ENCODE measurements around the gene ATP10A. TPM values are rescaled to one million over a fixed set of nuclear protein-coding genes. Genes with fewer than 3 reads are reported as not detected.

ATP10A gene
- total RNA-seq, 4 donors from 2014 or later = 8.1 to 36.0 (median 17.9) TPM

- Histone ChIP-seq H3K9me3 (no peaks in the 10 kb centered on the region), H3K27ac (no peak overlapping the region), H3K27me3 (no peaks in the 10 kb centered on the region), H3K4me1 (peaks cover 0 to 24% (median 0%) of the 10 kb centered on the region in 4 donors), H3K36me3 (no peaks in the 10 kb centered on the region), H3K4me3 (no peak overlapping the region)
- 84 to 93% methylated on average over 8 of the region's 8 CpGs for WGBS, 2 donors
- TF ChIP-seq POLR2A (IDR thresholded peaks at IDR 0.05) (no peak), EP300 (IDR thresholded peaks at IDR 0.05) (no peak), CTCF (IDR thresholded peaks at IDR 0.05) (no peak)
- no peak for DNase-seq (ENCODE audit: low spot score in 2 of 2)
These were observed 53.0 kb downstream of the ATP10A start for GRCh38 chr15:25810154-25810553.

- Histone ChIP-seq H3K36me3 (no peaks in the 10 kb centered on the region), H3K4me1 (peaks cover 0 to 17% (median 0%) of the 10 kb centered on the region in 4 donors), H3K9me3 (no peaks in the 10 kb centered on the region), H3K27ac (no peak overlapping the region), H3K4me3 (no peak overlapping the region), H3K27me3 (no peaks in the 10 kb centered on the region)
- WGBS, 2 donors = 40 to 57% methylated on average over 6 of the region's 6 CpGs
- TF ChIP-seq CTCF (IDR thresholded peaks at IDR 0.05) (no peak), POLR2A (IDR thresholded peaks at IDR 0.05) (no peak), EP300 (IDR thresholded peaks at IDR 0.05) (no peak)
- DNase-seq (ENCODE audit: low spot score in 2 of 2) = no peak
These were observed 56.1 kb downstream of the ATP10A start for GRCh38 chr15:25807063-25807462.

- H3K4me1 ChIP-seq = peaks cover 0 to 21% (median 0%) of the 10 kb centered on the region in 4 donors
- H3K27ac ChIP-seq = no peak overlapping the region
- H3K36me3 ChIP-seq = no peaks in the 10 kb centered on the region
- no peaks in the 10 kb centered on the region for H3K9me3 ChIP-seq
- H3K27me3 ChIP-seq = no peaks in the 10 kb centered on the region
- WGBS, 2 donors = 79 to 81% methylated on average over 12 of the region's 12 CpGs
- no peak for DNase-seq (ENCODE audit: low spot score in 2 of 2)
- H3K4me3 ChIP-seq = no peak overlapping the region
- TF ChIP-seq CTCF (IDR thresholded peaks at IDR 0.05) (no peak), POLR2A (IDR thresholded peaks at IDR 0.05) (no peak), EP300 (IDR thresholded peaks at IDR 0.05) (no peak)
These were observed 58.1 kb downstream of the ATP10A start for GRCh38 chr15:25805031-25805430.

- Histone ChIP-seq H3K4me3 (no peak overlapping the region), H3K27me3 (no peaks in the 10 kb centered on the region), H3K27ac (no peak overlapping the region), H3K9me3 (no peaks in the 10 kb centered on the region), H3K36me3 (no peaks in the 10 kb centered on the region), H3K4me1 (peaks cover 0 to 27% (median 0%) of the 10 kb centered on the region in 4 donors)
- DNase-seq (ENCODE audit: low spot score in 2 of 2) = no peak
- TF ChIP-seq EP300 (IDR thresholded peaks at IDR 0.05) (no peak), CTCF (IDR thresholded peaks at IDR 0.05) (no peak), POLR2A (IDR thresholded peaks at IDR 0.05) (no peak)
- 77 to 85% methylated on average over 7 of the region's 7 CpGs for WGBS, 2 donors
These were observed 58.7 kb downstream of the ATP10A start for GRCh38 chr15:25804451-25804850.

- 86 to 88% methylated on average over 10 of the region's 10 CpGs for WGBS, 2 donors
- H3K27ac ChIP-seq = no peak overlapping the region
- no peak overlapping the region for H3K4me3 ChIP-seq
- TF ChIP-seq EP300 (IDR thresholded peaks at IDR 0.05) (no peak), POLR2A (IDR thresholded peaks at IDR 0.05) (no peak), CTCF (IDR thresholded peaks at IDR 0.05) (no peak)
- no peaks in the 10 kb centered on the region for H3K36me3 ChIP-seq
- H3K9me3 ChIP-seq = no peaks in the 10 kb centered on the region
- H3K27me3 ChIP-seq = no peaks in the 10 kb centered on the region
- H3K4me1 ChIP-seq = peaks cover 0 to 30% (median 0%) of the 10 kb centered on the region in 4 donors
- DNase-seq (ENCODE audit: low spot score in 2 of 2) = no peak
These were observed 59.6 kb downstream of the ATP10A start for GRCh38 chr15:25803541-25803940.
